Mucosa of descending colon (tissue), 3 donors: Measurements from ENCODE around the gene C2CD3. TPM values are rescaled to one million over a fixed set of nuclear protein-coding genes. Genes with fewer than 3 reads are reported as not detected.

Source experiments
- ATAC-seq: fragments of 200-7000 bp; cut with Tn5 transposase; one replicate; pipeline ENCODE4 v1.9.1; 2020; ENCODE audit warnings: mild to moderate bottlenecking, moderate library complexity
- DNase-seq, 3 donors: peaks; one replicate each; pipeline ENCODE4 v3.0.0-alpha.2; 2020
- H3K36me3 ChIP-seq: fragments of 200-600 bp; one replicate; pipeline ENCODE4 v1.8.0; 2021; ENCODE audit warnings: low read depth, mild to moderate bottlenecking
- H3K4me1 ChIP-seq: fragments of 200-600 bp; one replicate; pipeline ENCODE4 v1.8.0; 2021; ENCODE audit warnings: low read depth, mild to moderate bottlenecking
- H3K4me3 ChIP-seq: fragments of 200-600 bp; one replicate; pipeline ENCODE4 v1.8.0; 2021; ENCODE audit warnings: mild to moderate bottlenecking
- H3K9me3 ChIP-seq: fragments of 200-600 bp; one replicate; pipeline ENCODE4 v1.8.0; 2021; ENCODE audit warnings: mild to moderate bottlenecking
- CTCF ChIP-seq: fragments of 200-600 bp; IDR thresholded peaks from one replicate; pipeline ENCODE4 v1.8.0; 2022; ENCODE audit warnings: antibody characterized with exemption, mild to moderate bottlenecking
- intact Hi-C, 2 donors: fragments of 100-400 bp; cut with DNase I in 1 of 2; cut with micrococcal nuclease in 1 of 2; formaldehyde crosslinking; loops; one replicate each; pipeline versions ENCODE4 v1.11.0 to v1.11.1; 2022; cut with DNase I, micrococcal nuclease
- total RNA-seq, 3 donors: library from RNA; stranded (reverse); fragmentation: NEBNext Ultra II Directional in 2 of 3; extraction: Animal tissue kit (Norgen Biotek cat#: 25700) in 2 of 3; gene quantifications; one replicate each; pipeline versions ENCODE4 v1.2.1 to v1.2.4, GENCODE V29; 2021 to 2023
- donor health status: DM: no; HTN: no; CAD: no; lungs with moderate emphysema.
- donor health status: DM: no; HTN: no; CAD: no.
- donor health status: DM: no; HTN: yes; CAD: no.

Gene C2CD3
- total RNA-seq, 3 donors from 2014 or later: 22.3 to 37.2 (median 32.1) TPM

GRCh38 chr11:74205181-74205580, 34.4 kb upstream of the C2CD3 start:
- no peaks in the 10 kb centered on the region for H3K9me3 ChIP-seq
- intact Hi-C loops: no loop called here
- TF ChIP-seq CTCF: no peak
- H3K4me3 ChIP-seq: no peak overlapping the region
- H3K4me1 ChIP-seq: no peaks in the 10 kb centered on the region
- no peaks in the 10 kb centered on the region for H3K36me3 ChIP-seq
- ATAC-seq: no peak
- no peak for DNase-seq

- DNase-seq: no peak
- Histone ChIP-seq H3K36me3 (no peaks in the 10 kb centered on the region), H3K4me3 (no peak overlapping the region), H3K4me1 (no peaks in the 10 kb centered on the region), H3K9me3 (no peaks in the 10 kb centered on the region)
- intact Hi-C loops: no loop called here
- no peak for TF ChIP-seq CTCF
- no peak for ATAC-seq
Measured at GRCh38 chr11:74204701-74205100, 33.9 kb upstream of the C2CD3 start.

- TF ChIP-seq CTCF: no peak
- no peak for DNase-seq
- H3K36me3 ChIP-seq: no peaks in the 10 kb centered on the region
- no peaks in the 10 kb centered on the region for H3K4me1 ChIP-seq
- intact Hi-C loops: no loop called here
- H3K9me3 ChIP-seq: no peaks in the 10 kb centered on the region
- no peak for ATAC-seq
- no peak overlapping the region for H3K4me3 ChIP-seq
Measured at GRCh38 chr11:74203966-74204365, 33.2 kb upstream of the C2CD3 start.

- no peak for DNase-seq
- ATAC-seq: no peak
- no peak overlapping the region for H3K4me3 ChIP-seq
- intact Hi-C loops: no loop called here
- no peaks in the 10 kb centered on the region for H3K36me3 ChIP-seq
- no peaks in the 10 kb centered on the region for H3K9me3 ChIP-seq
- no peak for TF ChIP-seq CTCF
- no peaks in the 10 kb centered on the region for H3K4me1 ChIP-seq
Measured at GRCh38 chr11:74196781-74197486, 26.1 kb upstream of the C2CD3 start.

- no peaks in the 10 kb centered on the region for H3K36me3 ChIP-seq
- H3K4me1 ChIP-seq: no peaks in the 10 kb centered on the region
- DNase-seq (no peak), ATAC-seq (no peak)
- no peak for TF ChIP-seq CTCF
- H3K9me3 ChIP-seq: no peaks in the 10 kb centered on the region
- intact Hi-C loops: no loop called here
- no peak overlapping the region for H3K4me3 ChIP-seq
Measured at GRCh38 chr11:74195828-74196227, 25.0 kb upstream of the C2CD3 start.

GRCh38 chr11:74185695-74186094, 14.9 kb upstream of the C2CD3 start:
- H3K36me3 ChIP-seq: no peaks in the 10 kb centered on the region
- TF ChIP-seq CTCF: no peak
- ATAC-seq (no peak), DNase-seq (no peak)
- intact Hi-C loops: no loop called here
- H3K9me3 ChIP-seq: no peaks in the 10 kb centered on the region
- no peak overlapping the region for H3K4me3 ChIP-seq
- no peaks in the 10 kb centered on the region for H3K4me1 ChIP-seq
